ENCODE results near the gene ZNF19.
A peak's percentile ranks its signal among the peaks of the same experiment; 100 is the strongest.

ZNF19 gene

DNA sequence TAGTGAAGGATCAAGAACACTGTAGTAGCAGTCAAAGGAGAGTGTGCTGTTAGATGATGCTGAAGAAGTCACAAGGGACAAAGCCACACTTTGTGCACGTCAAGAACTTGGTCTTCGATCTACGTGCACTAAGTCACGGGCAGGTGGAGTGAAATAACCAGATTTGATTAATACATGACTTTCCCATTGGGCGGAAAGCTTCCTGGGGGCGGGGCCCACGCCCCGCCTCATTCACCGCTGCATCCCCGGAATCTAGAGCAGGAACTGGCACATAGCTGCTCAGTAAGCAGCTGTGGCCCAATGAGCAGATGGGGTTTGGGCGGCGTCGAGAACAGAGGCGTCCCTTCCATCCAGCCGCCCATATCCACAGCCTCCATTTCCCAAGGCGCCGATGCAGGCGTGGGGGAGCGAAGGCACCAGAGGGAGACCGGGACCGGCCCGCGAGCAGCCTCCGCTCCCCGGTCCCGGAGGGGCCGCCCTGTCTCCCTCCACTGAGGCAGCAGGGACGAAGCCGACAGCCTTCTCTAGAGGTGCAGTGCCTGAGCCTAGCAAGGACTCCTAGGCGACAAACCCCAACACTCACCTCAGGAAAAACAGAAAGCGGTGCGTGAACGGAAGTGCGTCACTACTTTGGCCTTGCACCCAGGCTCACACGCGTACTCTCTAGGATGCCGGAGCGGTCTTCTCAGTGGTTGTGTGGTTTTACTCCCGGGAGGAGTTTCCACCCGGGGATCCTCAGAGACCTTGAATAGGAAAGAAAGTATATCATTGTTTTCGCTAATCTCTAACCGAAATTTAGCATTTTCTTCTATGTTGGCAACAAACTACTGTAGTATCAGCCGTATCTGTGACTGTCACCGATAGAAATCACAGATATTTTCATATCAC, 4.9 kb downstream of the ZNF19 start:
- peak; percentile 73 to 91 (median 83) for DNase-seq

DNA sequence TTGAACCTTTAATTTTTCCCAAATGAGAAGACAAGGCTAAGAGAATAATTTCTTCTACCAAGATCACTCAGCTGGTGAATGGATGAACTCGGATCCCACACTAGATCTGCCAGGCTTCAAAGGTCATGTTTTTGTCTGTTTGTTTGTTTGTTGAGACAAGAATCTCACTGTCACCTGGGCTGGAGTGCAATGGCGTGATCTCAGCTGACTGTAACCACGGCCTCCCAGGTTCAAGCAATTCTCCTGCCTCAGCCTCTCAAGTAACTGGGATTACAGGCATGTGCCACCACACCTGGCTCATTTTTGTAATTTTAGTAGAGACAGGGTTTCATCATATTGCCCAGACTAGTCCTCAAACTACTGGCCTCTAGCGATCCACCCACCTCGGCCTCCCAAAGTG, 6.6 kb downstream of the ZNF19 start:
- DNase-seq = no peak

DNA sequence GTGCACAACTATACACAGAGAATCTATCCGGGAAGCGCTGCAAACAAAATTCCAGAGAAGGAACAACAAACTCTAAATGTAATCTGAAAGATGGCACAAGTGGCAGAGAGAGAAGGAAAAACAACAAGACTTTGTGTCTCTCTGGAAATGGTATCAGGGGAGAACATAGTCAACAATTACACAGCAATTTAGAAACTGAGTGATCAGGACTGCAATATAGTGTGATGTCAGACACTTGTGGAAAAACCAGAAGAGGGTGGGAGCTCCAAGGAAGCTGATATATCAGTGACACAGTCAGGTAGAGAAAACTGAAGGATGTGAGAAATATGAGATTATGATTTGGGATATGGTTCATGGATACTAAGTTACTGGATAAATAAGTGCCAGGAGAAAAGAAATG, 8.2 kb downstream of the ZNF19 start:
- DNase-seq = no peak

DNA sequence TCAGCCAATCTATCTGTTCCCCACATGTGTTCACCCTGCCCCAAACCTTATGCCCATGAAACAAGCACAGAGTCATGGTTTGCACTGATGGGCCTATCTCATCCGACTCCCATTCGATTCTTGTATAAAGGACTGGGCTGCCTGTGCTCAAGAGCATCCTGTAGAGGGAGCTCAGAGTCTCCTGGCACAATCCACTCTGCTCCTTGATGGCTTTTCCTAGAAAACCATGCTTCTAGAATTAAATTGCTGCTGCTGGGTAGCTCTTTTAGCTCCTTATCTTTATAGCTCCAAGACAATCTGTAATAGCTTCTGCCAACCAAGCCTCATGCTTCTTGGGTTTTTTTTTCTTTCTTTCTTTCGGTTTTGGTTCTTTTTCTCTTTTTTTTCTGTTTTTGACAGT, 9.7 kb downstream of the ZNF19 start:
- no peak for DNase-seq

DNA sequence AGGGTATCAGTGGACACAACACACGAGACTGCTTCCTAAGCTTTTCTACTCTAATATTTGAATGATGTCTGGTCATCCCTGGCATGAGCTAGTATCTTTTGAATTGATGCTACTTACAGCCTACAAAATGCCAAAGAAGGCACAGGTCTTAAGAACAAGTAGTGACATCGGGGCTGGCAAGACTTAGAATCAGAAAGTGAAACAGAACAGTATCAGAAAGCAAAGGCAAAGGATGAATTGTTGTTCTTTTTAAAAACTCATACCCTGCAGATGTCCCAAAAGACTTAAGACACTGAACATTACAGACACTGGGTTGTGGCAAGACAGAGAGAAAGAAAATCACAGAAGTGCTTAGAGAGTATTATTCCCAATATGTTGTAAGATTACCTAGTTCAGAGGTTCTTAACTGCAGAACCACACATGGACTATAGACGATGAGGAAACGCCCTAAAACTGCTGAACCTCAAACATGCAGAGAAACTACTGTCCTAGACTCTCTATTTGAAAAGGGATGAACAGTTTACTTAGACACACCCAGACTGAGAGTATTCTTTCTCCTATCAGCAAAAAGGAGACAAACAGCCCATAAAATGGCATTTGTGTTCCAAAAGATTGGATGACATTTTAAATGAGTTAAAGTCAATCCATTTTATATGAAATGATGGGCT, 12.5 kb downstream of the ZNF19 start:
- DNase-seq = no peak

DNA sequence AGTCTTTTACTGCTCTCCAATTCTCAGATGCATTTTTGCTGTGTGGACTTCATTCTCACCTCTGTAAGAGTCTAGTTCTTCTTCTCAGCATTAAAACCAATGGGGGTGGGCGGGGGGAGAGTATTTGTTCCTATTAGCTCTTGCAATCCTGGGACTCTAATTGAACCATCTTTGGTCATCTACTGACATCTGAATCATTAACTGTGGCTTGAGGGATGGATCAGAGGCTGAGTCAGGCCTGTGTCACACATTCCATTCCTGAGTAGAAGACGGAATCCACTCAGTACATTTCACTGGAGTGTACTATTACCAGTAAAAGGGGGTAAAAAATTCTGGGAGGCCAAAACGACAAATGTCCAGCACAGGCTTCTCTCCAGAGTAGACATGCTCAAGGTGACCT, 14.3 kb downstream of the ZNF19 start:
- DNase-seq = no peak

DNA sequence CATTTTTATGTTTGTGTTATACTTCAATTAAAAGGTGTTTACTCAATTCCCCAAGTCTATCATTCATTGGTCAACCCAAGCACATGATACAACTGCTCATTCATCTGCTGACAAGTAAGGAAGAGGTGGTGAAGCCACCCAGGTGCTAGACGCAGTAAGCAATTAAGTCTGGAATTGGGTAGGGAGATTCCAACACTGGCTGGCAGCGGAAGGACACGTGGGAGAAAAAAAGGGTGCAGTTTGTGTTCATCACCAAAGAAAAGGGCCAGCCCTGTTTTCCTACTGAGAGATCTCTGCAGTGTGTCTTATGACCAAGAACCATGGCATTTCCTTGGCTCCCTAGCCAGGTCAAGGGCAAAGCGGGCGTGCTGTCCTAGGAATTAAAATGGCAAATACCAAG, 15.2 kb downstream of the ZNF19 start:
- no peak for DNase-seq

DNA sequence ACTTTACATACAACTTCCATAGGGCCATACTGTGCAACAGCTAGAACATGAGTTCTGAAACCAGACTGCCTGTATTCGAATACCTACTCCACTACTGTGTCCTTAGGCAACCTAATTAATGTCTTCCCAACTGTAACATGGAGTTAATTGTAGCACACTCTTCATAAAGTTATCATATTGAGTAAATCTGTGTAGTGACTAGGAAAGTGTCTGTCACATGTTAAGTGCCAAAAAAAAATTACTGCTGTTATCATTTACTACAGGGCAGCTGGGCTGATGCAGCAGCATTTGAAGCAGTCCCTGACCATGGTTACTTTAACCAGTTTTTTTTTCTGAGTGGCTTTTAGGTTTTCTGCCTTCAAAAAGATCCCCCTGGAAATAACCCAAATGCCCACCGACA, 16.2 kb downstream of the ZNF19 start:
- DNase-seq = no peak

DNA sequence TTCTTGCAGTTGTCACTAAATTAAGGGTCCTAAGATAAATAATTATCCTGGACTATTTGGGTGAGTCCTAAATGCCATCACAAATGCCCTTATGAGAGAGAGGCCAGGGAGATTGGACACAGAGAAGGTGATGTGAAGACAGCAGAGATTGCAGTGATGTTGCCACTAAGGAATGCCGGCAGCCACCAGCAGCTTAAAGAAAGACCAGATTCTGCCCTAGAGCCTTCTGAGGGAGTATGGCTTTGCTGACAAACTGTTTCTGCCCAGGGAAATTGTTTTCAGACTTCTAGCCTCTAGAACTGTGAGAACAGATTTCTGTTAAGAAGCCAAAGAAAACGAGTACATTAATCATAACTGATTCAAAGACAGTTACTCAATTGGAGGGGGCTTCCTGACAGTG, 17.1 kb downstream of the ZNF19 start:
- DNase-seq = no peak

DNA sequence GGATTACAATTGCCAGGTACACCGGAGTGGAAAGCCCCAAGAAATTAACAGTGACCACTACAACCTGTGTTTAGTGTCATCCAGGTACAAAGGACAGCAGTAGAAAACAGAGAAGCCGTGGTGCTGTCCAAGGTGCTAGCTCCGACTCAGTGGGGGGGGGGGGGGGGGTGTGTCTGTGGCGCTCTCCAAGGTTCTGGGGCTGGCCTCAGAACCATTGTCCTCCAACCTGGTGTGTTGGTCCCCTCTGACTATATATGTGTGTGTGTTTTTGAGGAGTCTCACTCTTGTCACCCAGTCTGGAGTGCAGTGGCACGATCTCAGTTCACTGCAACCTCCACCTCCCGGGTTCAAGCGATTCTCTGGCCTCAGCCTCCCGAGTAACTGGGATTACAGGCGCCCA, 21.3 kb downstream of the ZNF19 start:
- peak in 5 of 6 experiments; percentile 38 to 62 (median 39) for DNase-seq

DNA sequence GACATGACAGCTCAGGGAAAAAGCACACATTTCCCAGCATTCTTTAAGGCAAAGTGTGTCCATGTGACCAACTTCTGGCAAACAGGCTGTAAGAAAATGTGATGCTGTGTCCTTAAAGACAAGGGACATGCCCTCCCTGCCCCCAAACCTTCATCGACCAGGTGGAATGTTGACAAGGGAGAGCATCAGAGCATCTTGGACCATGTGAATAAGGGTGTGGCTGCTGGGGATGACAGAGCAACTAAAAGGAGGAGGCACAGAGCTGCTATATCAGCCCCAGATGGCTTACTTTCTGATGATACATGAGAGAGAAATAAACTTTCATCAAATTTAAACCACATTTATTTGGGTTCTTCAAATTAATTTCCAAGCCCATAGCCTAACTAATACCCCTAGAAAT, 24.9 kb downstream of the ZNF19 start:
- no peak for DNase-seq

DNA sequence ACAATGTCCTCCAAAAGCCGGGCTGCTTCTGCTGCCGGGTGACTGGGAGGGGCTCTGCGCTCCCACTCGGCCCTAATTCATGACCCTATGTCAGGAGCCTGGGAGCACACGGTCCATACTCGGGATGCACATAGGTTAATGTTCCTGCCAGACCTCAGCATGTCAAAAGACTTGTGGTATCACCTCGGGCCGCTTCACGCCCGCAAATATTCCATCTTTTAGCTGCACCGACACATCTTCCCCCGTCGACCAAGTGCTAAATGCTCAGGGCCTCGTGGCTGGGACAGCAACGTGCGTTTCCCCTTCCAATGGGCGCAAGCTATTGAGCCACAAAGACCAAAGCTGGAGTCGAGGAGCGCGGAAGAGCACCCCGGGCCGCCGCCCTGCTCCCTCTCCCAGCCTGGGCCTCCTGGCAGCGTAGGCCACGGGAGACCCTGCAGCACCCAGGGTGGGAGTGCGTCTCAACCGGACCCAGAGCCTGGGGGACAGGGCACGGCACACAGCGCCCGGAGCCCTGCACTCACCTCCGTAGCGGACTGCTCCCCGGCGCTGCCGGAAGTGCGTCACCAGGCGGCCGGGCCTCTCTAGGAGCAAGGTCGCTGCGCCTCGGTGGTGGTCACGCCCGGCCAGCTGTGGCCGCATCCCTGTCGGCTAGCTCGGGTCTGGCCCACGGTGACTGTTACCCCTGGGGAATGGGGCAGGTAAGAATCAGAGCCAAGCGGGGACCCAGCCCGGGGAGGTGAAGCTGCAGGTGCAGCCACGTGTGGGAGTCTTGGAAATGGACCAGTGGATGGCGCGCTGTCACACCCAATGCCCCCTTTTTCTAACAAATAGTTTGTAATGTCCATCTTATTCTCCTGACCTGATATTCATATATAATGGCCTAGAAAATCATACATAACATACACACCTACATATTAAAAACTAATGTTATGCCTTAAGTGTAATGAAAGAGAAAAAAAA, 27.2 kb downstream of the ZNF19 start, which contains the start of gene ZNF23:
Gene ZNF23, minus strand, starts transcription at position 562 of the 963 bp plus-strand sequence. CDS start 5,451 bp downstream, outside the sequence.
- peak; percentile 29 to 72 (median 65) for DNase-seq

DNA sequence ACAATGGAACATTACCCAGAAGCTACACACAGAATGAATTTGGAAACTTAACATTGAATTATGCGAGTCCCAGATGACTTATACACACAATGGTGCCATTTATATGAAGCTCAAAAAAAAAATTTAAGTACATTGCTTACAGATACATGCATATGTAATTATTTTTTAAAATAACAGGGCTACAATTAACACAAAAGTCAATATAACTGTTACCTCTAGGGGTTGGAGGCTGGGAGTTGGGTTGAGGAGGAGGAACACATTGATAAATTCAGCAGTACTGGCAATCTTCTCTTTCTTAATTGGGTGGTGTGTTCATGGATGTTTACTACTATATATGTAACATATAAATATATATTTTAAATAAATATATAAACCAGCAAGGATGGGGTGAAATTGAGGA, 28.2 kb downstream of the ZNF19 start:
- DNase-seq = no peak

DNA sequence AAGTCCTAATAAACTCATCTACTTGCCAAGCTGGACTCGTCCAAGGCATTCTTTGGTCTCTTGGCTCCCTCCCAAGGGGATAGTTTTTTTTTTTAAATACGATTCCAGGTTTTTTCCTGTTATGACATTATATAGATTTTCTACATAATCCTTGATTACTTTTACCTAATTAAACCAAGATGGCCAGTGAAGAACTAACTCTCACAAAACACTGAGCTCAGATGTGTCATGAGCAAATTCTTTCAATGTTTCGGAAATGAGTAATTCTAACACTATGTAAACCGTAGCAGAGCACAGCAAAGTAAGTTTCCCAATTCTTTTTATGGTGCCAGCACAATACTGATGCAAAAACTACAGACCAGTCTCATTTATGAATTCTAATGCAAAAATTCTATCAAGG, 28.9 kb downstream of the ZNF19 start:
- DNase-seq = no peak

DNA sequence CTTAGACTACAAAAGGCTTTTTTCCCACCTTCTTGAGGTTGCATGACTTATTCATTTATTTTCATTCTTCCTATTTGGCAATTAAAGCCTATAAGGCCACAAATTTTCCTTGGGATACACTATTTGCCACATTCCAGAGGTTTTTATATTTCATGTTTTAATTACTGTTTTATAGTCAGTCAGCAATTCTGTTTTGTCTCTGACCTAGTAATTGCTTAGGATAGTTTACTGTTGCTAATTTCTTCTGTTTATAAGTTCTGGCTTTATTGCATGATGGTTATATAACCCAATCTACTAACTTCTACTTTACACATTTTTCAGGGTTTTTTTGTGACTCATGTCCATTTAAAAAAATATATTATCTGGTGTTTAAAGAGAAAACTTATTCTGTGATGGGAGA, 29.6 kb downstream of the ZNF19 start:
- DNase-seq = no peak

DNA sequence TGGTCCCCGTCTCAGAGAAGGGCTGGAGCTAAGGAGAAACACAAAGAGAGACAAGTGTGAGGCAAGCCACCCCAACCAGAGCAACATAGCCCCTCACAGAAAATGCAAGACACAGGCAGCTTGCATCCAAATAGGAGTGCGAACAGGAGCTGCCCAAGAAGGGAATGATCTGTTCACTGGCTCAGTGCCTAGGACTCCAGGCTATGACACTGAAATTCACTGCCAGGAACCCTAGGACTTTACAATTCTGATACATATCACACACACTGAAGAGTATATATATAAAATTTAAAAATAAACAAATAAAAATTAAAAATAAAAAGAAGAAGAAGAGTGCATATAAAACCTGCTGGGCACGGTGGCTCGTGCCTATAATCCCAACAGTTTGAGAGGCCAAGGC, 32.3 kb downstream of the ZNF19 start:
- no peak for DNase-seq

DNA sequence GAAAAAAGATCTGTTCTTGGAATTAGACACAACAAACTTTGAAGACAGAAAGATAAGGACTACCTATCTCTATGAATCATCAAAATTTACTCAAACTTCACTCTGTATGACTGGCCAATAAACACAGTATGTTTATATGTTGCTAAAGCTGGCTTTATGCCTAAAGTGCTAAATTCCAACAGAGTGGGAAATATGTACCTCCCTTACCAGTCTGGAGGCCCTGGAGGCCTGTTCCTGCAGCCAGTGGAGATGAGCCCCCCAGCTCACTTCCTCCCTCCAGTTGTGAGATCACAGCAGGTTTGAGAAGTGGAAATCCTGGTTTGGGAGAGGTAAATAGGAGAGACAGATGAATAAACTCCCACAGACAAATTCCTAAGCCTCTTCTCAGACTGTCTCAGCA, 36.1 kb downstream of the ZNF19 start:
- no peak for DNase-seq

DNA sequence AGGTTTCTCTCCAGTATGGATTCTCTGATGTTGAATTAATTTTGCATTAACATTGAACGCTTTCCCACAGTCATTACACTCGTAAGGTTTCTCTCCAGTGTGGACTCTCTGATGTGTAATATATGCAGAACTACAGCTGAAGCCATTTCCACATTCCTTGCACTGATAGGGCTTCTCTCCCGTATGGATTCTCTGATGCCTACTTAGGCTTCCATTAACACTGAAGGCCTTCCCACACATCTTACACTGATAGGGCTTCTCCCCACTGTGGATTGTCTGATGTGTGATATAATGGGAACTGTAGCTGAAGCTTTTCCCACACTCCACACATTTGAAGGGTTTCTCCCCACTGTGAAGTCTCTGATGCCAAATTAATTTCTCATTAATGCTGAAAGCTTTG, 40.1 kb downstream of the ZNF19 start:
- no peak for DNase-seq

DNA sequence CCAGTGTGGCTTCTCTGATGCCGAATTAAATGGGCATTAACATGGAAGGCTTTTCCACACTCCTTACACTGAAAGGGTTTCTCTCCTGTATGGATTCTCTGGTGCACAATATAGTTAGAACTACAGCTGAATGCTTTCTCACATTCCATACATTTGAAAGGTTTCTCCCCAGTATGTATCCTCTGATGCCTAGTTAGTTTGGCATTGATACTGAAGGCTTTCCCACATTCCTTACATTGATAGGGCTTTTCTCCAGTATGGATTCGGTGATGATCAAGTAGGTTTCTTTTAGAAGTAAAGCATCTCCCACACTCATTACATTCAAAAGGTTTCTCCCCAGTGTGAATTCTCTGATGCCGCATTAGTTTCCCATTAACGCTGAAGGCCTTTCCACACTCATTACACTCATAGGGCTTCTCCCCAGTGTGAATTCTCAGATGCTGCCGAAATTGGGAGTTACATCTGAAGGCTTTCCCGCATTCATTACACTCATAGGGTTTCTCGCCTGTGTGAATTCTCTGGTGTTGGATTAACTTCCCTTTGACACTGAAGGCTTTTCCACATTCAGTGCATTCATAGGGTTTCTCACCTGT, 40.8 kb downstream of the ZNF19 start:
- DNase-seq = no peak

DNA sequence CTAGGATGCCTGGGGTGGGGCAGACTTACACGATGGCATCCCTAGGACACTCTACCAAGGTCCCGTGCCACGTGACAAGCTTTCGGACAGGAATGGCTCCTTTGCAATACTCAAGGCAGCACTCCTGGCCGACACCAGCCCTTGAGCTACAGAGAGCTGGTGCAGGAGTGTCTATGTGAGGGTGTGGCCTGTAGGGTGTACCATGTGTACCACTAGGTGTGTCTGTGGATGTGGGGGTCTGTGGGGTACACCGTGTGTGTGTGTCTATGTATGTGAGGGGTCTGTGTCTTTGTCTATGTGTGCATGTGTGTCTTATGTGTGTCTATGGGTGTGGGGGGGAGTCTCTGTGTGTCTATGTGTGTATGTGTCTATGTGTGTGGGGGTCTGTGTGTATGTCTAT, 45.4 kb downstream of the ZNF19 start:
- no peak for DNase-seq

DNA sequence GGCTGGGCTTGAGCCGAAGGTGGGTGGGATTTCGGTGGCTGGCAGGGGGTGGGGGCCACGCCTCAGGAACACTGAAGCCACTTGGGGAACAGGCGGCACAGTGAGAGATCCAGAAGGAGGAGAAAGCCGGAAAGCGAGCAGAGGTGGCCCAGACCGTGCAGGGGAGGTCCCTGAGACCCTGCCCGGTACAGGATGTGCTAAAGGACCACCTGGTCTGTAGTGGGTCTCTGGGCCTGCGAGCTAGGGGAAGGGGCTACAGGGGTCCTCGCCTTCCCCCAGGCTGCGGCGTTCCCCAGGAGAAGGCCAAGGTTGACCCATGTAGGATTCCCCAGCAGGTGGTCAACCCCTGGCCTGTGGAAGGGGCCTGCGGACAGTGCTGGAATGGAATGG, 47.1 kb downstream of the ZNF19 start, which contains the start of gene TLE7:
Gene TLE7, minus strand, starts transcription at position 4 of the 390 bp plus-strand sequence. CDS start 8,730 bp downstream, outside the sequence.
- DNase-seq = no peak

DNA sequence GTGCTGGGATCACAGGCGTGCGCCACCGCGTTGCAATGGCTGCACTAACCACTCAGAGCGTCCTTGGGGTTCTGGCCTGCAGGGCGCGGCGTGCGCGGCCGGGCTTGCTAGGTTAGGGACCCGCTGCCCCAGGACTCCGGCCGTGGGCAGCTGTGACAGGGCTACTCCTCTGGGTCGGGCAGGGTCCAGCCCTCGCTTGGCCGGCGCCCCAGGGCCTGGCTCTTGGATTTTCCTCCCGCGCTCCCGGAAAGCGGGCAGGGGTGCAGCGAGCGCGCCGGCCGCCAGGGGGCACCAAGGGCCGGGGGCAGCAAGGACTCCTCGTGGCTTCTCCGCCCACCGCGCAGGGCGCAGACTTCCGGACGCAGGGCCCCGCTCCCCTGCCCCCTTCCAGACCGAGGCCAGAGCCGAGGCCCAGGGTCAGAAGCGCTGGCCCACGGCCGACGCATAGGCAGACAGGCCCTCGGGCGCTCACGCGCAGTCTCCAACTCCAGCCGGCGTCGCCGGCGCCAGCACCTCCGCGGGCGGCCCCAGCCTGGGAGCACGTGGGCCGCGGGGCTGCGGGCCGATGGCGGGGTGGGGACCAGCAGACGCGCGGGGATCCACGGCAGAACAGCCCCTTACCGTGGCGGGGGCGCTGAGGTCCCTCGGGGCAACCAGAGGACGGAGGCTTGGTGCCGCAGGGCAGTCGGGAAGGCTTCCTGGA, 47.6 kb downstream of the ZNF19 start:
- peak in 3 of 6 experiments; percentile 4 to 19 (median 6) for DNase-seq
